Natural killer cell (primary cell): ENCODE results near the gene ETFB. TPM values are rescaled to one million over a fixed set of nuclear protein-coding genes. Genes with fewer than 3 reads are reported as not detected.
A peak's percentile ranks its signal among the peaks of the same experiment; 100 is the strongest.

Experiments used
- ATAC-seq, 3 donors: fragments of 150-1000 bp in 2 of 3; fragments of 200-7000 bp in 1 of 3; cut with Tn5 transposase; 1 replicate in 1 of 3; 2 replicates in 2 of 3; pipeline ENCODE4 v1.10.0; 2021; ENCODE audit warnings: mild to moderate bottlenecking in 2 of 3, moderate library complexity in 2 of 3
- DNase-seq, 2 donors: peaks; one replicate each; pipeline versions ENCODE4 v3.0.0 to v3.0.0-alpha.2; 2013 to 2021; ENCODE audit warnings: mixed read lengths in 1 of 2
- H3K27ac ChIP-seq: one replicate; pipeline ENCODE4 v1.5.1; 2013; ENCODE audit warnings: mild to moderate bottlenecking, low read length
- H3K27me3 ChIP-seq: one replicate; pipeline ENCODE4 v1.6.1; 2013; ENCODE audit warnings: low read length; ENCODE audit not compliant: control insufficient read depth, insufficient read depth
- H3K36me3 ChIP-seq: one replicate; pipeline ENCODE4 v1.6.1; 2013; ENCODE audit warnings: low read length; ENCODE audit not compliant: control insufficient read depth, insufficient read depth
- H3K4me1 ChIP-seq: one replicate; pipeline ENCODE4 v1.6.1; 2013; ENCODE audit warnings: low read length; ENCODE audit not compliant: control insufficient read depth, insufficient read depth
- H3K4me3 ChIP-seq: one replicate; pipeline ENCODE4 v1.5.1; 2013; ENCODE audit warnings: low read length
- H3K9me3 ChIP-seq: one replicate; pipeline ENCODE4 v1.6.1; 2013; ENCODE audit warnings: low read length; ENCODE audit not compliant: control insufficient read depth, insufficient read depth
- H3K27ac Mint-ChIP-seq, 2 donors: one replicate each; pipeline ENCODE4 v1.8.0; 2022; ENCODE audit warnings: mild to moderate bottlenecking in 2 of 2, mixed read lengths in 2 of 2, moderate library complexity in 1 of 2
- H3K27me3 Mint-ChIP-seq, 2 donors: one replicate each; pipeline ENCODE4 v1.8.0; 2022; ENCODE audit warnings: low read depth in 2 of 2, mixed read lengths in 2 of 2
- H3K36me3 Mint-ChIP-seq: one replicate; pipeline ENCODE4 v1.8.0; 2022; ENCODE audit warnings: mixed read lengths
- H3K4me1 Mint-ChIP-seq, 2 donors: one replicate each; pipeline ENCODE4 v1.8.0; 2022; ENCODE audit warnings: mixed read lengths in 2 of 2
- H3K4me3 Mint-ChIP-seq: one replicate; pipeline ENCODE4 v1.8.0; 2022; ENCODE audit warnings: mild to moderate bottlenecking, moderate library complexity, mixed read lengths
- H3K9me3 Mint-ChIP-seq, 2 donors: one replicate each; pipeline ENCODE4 v1.8.0; 2022; ENCODE audit warnings: mixed read lengths in 2 of 2
- WGBS: methylation state at CpG from one replicate; pipeline ENCODE4 v1.1.7; 2013; ENCODE audit warnings: missing lambda C conversion rate; ENCODE audit not compliant: insufficient coverage; 5-methylcytosine and 5-hydroxymethylcytosine counted together
- intact Hi-C: fragments of 100-400 bp; cut with micrococcal nuclease; formaldehyde crosslinking; loops from one replicate; pipeline ENCODE4 v1.14.2; 2022
- total RNA-seq, 4 donors: library from RNA; stranded (reverse); fragments of 120-200 nt in 1 of 4; gene quantifications; one replicate each; pipeline versions ENCODE4 v1.2.3 to v1.2.4, GENCODE V29; 2013 to 2022
- TF ChIP-seq, protein P1 (sequence below): fragments of 200-600 bp; IDR thresholded peaks from one replicate; pipeline ENCODE4 v1.8.0; 2022; ENCODE audit warnings: antibody characterized with exemption

The ETFB gene
- total RNA-seq, 3 donors from 2014 or later (not counting 1 experiment from before 2014, with no cell fraction given): 44.9 to 60.1 (median 55.0) TPM

DNA sequence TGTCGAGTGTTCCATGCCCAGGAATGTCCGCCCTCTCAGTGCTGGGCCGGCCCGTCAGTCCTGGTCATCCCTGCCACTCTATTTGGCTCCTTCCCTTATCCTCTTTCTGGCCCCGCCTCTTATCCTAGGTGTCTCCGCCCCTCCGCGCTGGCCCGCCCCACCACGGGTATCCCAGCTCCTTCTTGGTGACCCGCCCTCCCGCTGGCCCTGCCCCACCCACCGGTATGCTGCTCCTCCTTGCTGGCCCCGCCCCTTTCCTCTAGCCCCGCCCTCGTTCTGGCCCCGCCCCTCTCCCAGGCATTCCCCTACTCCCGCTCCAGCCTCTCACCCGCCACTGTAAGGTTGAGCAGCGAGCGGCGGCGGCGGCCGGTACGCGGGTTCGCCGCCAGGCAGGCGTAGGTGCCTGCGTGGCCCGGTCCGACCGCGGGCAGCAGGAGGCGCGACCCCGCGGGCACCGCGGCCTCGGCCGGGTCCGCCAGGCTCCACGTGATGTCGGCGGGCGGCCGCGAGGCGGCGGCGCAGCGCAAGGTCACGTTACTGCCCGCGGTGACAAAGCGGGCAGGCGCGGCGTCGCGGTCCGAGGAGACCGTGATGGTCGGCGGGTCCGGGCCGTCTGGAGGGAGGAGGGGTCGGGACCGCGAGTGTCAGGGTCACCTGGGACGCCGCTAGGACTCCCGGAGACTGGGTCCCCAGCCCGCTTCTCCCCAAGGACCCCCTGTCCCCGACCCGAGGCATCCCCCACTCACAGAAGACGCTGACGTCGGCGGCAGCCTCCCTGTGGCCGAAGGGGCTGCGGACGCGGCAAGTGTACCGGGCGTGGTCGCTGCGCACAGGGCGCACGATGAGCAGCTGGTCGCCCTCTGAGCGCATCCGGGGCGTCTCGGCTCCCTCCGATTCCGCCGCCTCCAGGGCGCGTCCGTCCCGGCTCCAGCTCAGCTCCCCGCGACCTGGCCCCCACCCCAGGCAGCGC, 26.2 kb downstream of the ETFB start:
- Mint-ChIP-seq H3K9me3 (no peaks in the 10 kb centered on the region), H3K36me3 (no peaks in the 10 kb centered on the region), H3K4me3 (peak overlapping the region; percentile 87), H3K27me3 (peaks cover 0 to 11% of the 10 kb centered on the region in 2 donors), H3K4me1 (peaks cover 8 to 26% of the 10 kb centered on the region in 2 donors), H3K27ac (peak overlapping the region; percentile 14 to 87)
- ATAC-seq (peak; percentile 71 to 85 (median 75)), DNase-seq (peak; percentile 70 to 90)
- intact Hi-C loops: loop anchor here (1.0 to 2.0 kb wide), 3 partner anchors 27 to 101 kb away; partner anchors contain the start of gene ETFB
- no peaks in the 10 kb centered on the region for H3K36me3 ChIP-seq
- H3K4me1 ChIP-seq: peaks cover 30% of the 10 kb centered on the region
- peak overlapping the region; percentile 30 for H3K27ac ChIP-seq
- H3K27me3 ChIP-seq: no peaks in the 10 kb centered on the region
- H3K9me3 ChIP-seq: no peaks in the 10 kb centered on the region
- TF ChIP-seq, protein P1, sequence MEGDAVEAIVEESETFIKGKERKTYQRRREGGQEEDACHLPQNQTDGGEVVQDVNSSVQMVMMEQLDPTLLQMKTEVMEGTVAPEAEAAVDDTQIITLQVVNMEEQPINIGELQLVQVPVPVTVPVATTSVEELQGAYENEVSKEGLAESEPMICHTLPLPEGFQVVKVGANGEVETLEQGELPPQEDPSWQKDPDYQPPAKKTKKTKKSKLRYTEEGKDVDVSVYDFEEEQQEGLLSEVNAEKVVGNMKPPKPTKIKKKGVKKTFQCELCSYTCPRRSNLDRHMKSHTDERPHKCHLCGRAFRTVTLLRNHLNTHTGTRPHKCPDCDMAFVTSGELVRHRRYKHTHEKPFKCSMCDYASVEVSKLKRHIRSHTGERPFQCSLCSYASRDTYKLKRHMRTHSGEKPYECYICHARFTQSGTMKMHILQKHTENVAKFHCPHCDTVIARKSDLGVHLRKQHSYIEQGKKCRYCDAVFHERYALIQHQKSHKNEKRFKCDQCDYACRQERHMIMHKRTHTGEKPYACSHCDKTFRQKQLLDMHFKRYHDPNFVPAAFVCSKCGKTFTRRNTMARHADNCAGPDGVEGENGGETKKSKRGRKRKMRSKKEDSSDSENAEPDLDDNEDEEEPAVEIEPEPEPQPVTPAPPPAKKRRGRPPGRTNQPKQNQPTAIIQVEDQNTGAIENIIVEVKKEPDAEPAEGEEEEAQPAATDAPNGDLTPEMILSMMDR: no peak
- peak overlapping the region; percentile 47 for H3K4me3 ChIP-seq
- WGBS: 3% methylated on average over 107 of the region's 107 CpGs

DNA sequence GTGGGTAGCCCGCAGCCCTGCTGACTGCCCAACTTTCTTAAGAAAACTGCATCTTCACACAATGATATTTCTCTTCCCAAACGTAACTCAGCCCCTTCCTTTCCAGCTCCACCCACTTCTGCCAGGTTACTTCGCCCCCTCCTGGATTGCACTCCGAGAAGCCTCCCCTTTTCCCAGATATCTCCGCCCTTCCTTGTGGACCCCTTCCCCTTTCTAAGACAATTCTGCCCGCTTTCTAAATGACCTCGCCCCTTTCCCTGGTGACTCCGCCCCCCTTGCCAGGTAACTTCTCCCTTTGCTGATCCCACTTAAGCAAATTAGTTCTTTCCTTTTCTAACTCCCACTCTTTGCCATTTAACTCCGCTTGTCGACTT, 26.9 kb downstream of the ETFB start:
- no peaks in the 10 kb centered on the region for H3K27me3 ChIP-seq
- Mint-ChIP-seq H3K27me3 (peaks cover 0 to 14% of the 10 kb centered on the region in 2 donors), H3K9me3 (no peaks in the 10 kb centered on the region), H3K36me3 (no peaks in the 10 kb centered on the region), H3K4me1 (peaks cover 8 to 26% of the 10 kb centered on the region in 2 donors), H3K4me3 (peak overlapping the region; percentile 87), H3K27ac (peak overlapping the region; percentile 14 to 87)
- TF ChIP-seq, protein P1: no peak
- under 1% methylated on average over 10 of the region's 10 CpGs for WGBS
- no peak for ATAC-seq
- intact Hi-C loops: loop anchor here (1.0 to 2.0 kb wide), 3 partner anchors 28 to 102 kb away; partner anchors contain the start of gene ETFB
- no peak overlapping the region for H3K27ac ChIP-seq
- H3K4me3 ChIP-seq: peak overlapping the region; percentile 47
- no peak for DNase-seq
- peaks cover 27% of the 10 kb centered on the region for H3K4me1 ChIP-seq
- no peaks in the 10 kb centered on the region for H3K9me3 ChIP-seq
- no peaks in the 10 kb centered on the region for H3K36me3 ChIP-seq

DNA sequence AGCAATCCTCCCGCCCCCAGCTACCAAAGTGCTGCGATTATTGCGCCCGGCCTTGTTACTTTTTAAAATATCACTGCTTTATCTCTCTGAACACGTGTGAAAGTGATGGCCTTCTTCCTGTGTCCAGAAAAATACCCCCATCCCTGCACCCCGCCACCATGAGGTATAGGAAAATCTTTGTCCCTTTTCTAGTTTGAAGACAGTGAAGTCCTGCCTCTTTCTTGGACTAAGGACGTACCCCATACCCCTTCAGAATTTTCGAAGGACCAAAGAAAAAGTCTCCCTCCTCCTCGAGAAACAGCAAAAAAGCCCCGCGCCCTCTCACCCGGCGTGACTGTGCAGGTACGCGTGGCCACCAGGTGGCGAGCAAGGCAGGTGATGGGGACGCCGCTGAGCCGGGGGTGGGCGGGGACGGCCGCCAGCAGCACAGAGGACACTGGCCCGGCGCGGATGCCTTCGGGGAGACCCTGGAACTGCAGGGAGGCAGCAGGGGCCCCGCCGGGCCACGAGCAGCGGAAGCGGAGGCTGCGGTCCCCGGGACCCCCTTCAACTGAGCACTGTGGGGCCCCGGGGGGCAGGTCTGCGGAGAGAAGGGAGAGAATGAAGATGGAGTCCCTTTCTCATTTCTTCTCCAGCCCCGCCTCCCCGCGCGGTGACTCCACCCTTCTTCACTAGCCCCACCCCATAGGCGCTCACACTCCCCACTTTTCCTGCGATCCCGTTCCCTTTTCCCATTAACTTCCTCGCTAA, 27.4 kb downstream of the ETFB start:
- peak overlapping the region; percentile 14 to 87 for H3K27ac Mint-ChIP-seq
- peak; percentile 81 to 87 (median 82) for ATAC-seq
- no peaks in the 10 kb centered on the region for H3K9me3 ChIP-seq
- H3K36me3 ChIP-seq: no peaks in the 10 kb centered on the region
- H3K36me3 Mint-ChIP-seq: no peaks in the 10 kb centered on the region
- H3K9me3 Mint-ChIP-seq: no peaks in the 10 kb centered on the region
- 2% methylated on average over 41 of the region's 43 CpGs for WGBS
- peaks cover 8 to 26% of the 10 kb centered on the region in 2 donors for H3K4me1 Mint-ChIP-seq
- no peak overlapping the region for H3K27ac ChIP-seq
- peak overlapping the region; percentile 47 for H3K4me3 ChIP-seq
- H3K27me3 Mint-ChIP-seq: peaks cover 0 to 16% of the 10 kb centered on the region in 2 donors
- DNase-seq: peak; percentile 86 to 92
- TF ChIP-seq, protein P1: peak; percentile 95
- H3K27me3 ChIP-seq: no peaks in the 10 kb centered on the region
- intact Hi-C loops: loop anchor here (1.0 to 2.0 kb wide), 7 partner anchors 28 to 319 kb away; partner anchors contain the start of gene ETFB
- peak overlapping the region; percentile 87 for H3K4me3 Mint-ChIP-seq
- peaks cover 23% of the 10 kb centered on the region for H3K4me1 ChIP-seq
